SK-N-SH treated with all-trans-retinoic acid at 6 μM for 48 hours (cell line): ENCODE data around the gene LCNL1.

Experiments used
- ATAC-seq: fragments of 200-7000 bp; cut with Tn5 transposase; 3 replicates; pipeline ENCODE4 v1.9.1; 2020; ENCODE audit warnings: mild to moderate bottlenecking, moderate library complexity
- ARNTL ChIP-seq: fragments of 450-650 bp; formaldehyde crosslinking; IDR thresholded peaks from 2 replicates; pipeline ENCODE4 v1.5.0; 2020; ENCODE audit warnings: low read depth, mild to moderate bottlenecking, moderate library complexity, borderline replicate concordance
- BACH2 ChIP-seq: fragments of 250-450 bp; sonication (Bioruptor Pico); IDR thresholded peaks from 2 replicates; pipeline ENCODE4 v1.9.0; 2021; ENCODE audit warnings: mild to moderate bottlenecking, borderline replicate concordance
- CREB5 ChIP-seq: fragments of 250-450 bp; sonication (Bioruptor Pico); IDR thresholded peaks from 2 replicates; pipeline ENCODE4 v1.5.1; 2020; ENCODE audit warnings: low read depth, mild to moderate bottlenecking, moderate library complexity
- CSDC2 ChIP-seq: fragments of 250-450 bp; sonication (Bioruptor Pico); IDR thresholded peaks from 2 replicates; pipeline ENCODE4 v1.5.0; 2020; ENCODE audit warnings: mild to moderate bottlenecking, moderate library complexity
- ESRRG ChIP-seq: fragments of 250-450 bp; sonication (Bioruptor Pico); IDR thresholded peaks from 2 replicates; pipeline ENCODE4 v1.6.1; 2021; ENCODE audit warnings: mild to moderate bottlenecking
- GLIS3 ChIP-seq: fragments of 250-450 bp; sonication (Bioruptor Pico); IDR thresholded peaks from 2 replicates; pipeline ENCODE4 v1.5.0; 2020; ENCODE audit warnings: mild to moderate bottlenecking, moderate library complexity
- ISL1 ChIP-seq: fragments of 250-450 bp; sonication (Bioruptor Pico); IDR thresholded peaks from 2 replicates; pipeline ENCODE4 v2.1.2; 2022; ENCODE audit warnings: mild to moderate bottlenecking, moderate library complexity
- OSR1 ChIP-seq: fragments of 250-450 bp; sonication (Bioruptor Pico); IDR thresholded peaks from 2 replicates; pipeline ENCODE4 v1.8.0; 2022; ENCODE audit warnings: moderate library complexity, mild to moderate bottlenecking, inconsistent platforms
- PATZ1 ChIP-seq: fragments of 250-450 bp; sonication (Bioruptor Pico); IDR thresholded peaks from 2 replicates; pipeline ENCODE4 v1.8.0; 2020; ENCODE audit warnings: mild to moderate bottlenecking, moderate library complexity, borderline replicate concordance
- PPARA ChIP-seq: fragments of 250-450 bp; sonication (Bioruptor Pico); IDR thresholded peaks from 2 replicates; pipeline ENCODE4 v1.5.0; 2020; ENCODE audit warnings: mild to moderate bottlenecking, borderline replicate concordance
- RARB ChIP-seq: fragments of 250-450 bp; sonication (Bioruptor Pico); IDR thresholded peaks from 2 replicates; pipeline ENCODE4 v1.8.0; 2021; ENCODE audit warnings: mild to moderate bottlenecking, moderate library complexity
- TCF4 ChIP-seq: fragments of 250-450 bp; sonication (Bioruptor Pico); IDR thresholded peaks from 2 replicates; pipeline ENCODE4 v1.8.0; 2021; ENCODE audit warnings: mild to moderate bottlenecking, moderate library complexity, borderline replicate concordance
- TOX ChIP-seq: fragments of 250-450 bp; sonication (Bioruptor Pico); IDR thresholded peaks from 2 replicates; pipeline ENCODE4 v1.8.0; 2021; ENCODE audit warnings: mild to moderate bottlenecking, moderate library complexity, borderline replicate concordance
- ZC3H10 ChIP-seq: fragments of 250-450 bp; sonication (Bioruptor Pico); IDR thresholded peaks from 2 replicates; pipeline ENCODE4 v1.5.1; 2021; ENCODE audit warnings: mild to moderate bottlenecking, moderate library complexity
- ZFP3 ChIP-seq: fragments of 250-450 bp; sonication (Bioruptor Pico); IDR thresholded peaks from 2 replicates; pipeline ENCODE4 v1.5.0; 2020; ENCODE audit warnings: mild to moderate bottlenecking, moderate library complexity
- ZNF565 ChIP-seq: fragments of 450-650 bp; formaldehyde crosslinking; conservative IDR thresholded peaks from 2 replicates; pipeline ENCODE4 v1.5.0; 2020; ENCODE audit warnings: low read depth, mild to moderate bottlenecking, moderate library complexity
- ZNF70 ChIP-seq: fragments of 450-650 bp; formaldehyde crosslinking; IDR thresholded peaks from 2 replicates; pipeline ENCODE4 v1.5.0; 2020; ENCODE audit warnings: mild to moderate bottlenecking, moderate library complexity
- ZNF8 ChIP-seq: fragments of 450-650 bp; formaldehyde crosslinking; IDR thresholded peaks from 2 replicates; pipeline ENCODE4 v1.5.0; 2020; ENCODE audit warnings: mild to moderate bottlenecking, moderate library complexity
- TF ChIP-seq, protein P1 (sequence below): fragments of 250-450 bp; sonication (Bioruptor Pico); IDR thresholded peaks from 2 replicates; pipeline ENCODE4 v1.5.0; 2020; ENCODE audit warnings: mild to moderate bottlenecking, moderate library complexity
- TF ChIP-seq, protein P2 (sequence below): fragments of 250-450 bp; sonication (Bioruptor Pico); IDR thresholded peaks from 2 replicates; pipeline ENCODE4 v1.8.0; 2021; ENCODE audit warnings: low read depth, mild to moderate bottlenecking, moderate library complexity, borderline replicate concordance

The LCNL1 gene

GRCh38 chr9:136960938-136961275 lies 21.9 kb upstream of the LCNL1 start:
- ATAC-seq: no peak
- TF ChIP-seq GLIS3 (no peak), ZC3H10 (CRISPR knock-in tag) (no peak), ZFP3 (CRISPR knock-in tag) (no peak), OSR1 (no peak), RARB (CRISPR knock-in tag) (no peak), PPARA (CRISPR knock-in tag) (no peak), PATZ1 (no peak)

DNA sequence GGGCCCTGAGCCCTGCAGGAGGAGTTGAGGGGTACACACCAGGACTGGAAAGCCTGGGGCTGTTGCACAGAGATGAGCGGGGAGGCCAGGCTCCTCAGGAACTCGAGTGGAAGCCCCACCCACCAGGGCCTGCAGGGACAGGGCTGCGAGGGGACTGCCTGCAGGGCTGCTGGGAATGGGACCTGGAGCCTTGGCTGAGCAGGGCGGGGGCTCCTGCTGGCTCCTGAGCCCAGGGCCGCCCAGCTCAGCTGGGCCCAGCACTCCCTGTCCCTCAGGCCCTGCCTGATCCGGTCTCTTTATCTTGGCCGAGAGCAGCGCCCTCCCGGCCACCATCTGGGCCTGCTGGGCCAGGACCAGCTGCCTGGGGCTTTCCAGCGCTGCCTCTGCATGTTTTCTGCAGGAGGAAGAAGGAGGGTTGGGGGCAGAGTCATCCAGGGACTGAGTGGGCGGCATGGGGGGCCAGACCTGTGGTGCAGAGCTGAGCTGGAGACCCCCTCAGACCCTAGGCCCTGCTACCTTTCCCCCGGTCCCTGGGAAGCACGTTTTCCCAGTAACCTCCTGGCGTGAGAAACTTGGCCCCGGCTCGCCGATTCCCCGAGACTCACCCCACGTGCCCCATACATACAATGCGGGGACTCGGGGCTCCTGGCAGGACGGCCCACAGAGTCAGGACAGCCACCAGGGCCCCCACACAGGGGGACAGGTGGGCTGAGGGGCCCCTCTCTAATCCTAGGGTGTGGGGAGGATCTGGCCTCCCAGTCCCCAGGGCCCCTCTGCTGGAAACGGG lies 21.3 kb upstream of the LCNL1 start:
- no peak for ATAC-seq
- no peak for TF ChIP-seq ZNF70 (CRISPR knock-in tag)
- TF ChIP-seq GLIS3: no peak
- no peak for TF ChIP-seq PATZ1
- no peak for TF ChIP-seq ARNTL (CRISPR knock-in tag)
- no peak for TF ChIP-seq ZFP3 (CRISPR knock-in tag)
- TF ChIP-seq OSR1: no peak
- TF ChIP-seq, protein P1, sequence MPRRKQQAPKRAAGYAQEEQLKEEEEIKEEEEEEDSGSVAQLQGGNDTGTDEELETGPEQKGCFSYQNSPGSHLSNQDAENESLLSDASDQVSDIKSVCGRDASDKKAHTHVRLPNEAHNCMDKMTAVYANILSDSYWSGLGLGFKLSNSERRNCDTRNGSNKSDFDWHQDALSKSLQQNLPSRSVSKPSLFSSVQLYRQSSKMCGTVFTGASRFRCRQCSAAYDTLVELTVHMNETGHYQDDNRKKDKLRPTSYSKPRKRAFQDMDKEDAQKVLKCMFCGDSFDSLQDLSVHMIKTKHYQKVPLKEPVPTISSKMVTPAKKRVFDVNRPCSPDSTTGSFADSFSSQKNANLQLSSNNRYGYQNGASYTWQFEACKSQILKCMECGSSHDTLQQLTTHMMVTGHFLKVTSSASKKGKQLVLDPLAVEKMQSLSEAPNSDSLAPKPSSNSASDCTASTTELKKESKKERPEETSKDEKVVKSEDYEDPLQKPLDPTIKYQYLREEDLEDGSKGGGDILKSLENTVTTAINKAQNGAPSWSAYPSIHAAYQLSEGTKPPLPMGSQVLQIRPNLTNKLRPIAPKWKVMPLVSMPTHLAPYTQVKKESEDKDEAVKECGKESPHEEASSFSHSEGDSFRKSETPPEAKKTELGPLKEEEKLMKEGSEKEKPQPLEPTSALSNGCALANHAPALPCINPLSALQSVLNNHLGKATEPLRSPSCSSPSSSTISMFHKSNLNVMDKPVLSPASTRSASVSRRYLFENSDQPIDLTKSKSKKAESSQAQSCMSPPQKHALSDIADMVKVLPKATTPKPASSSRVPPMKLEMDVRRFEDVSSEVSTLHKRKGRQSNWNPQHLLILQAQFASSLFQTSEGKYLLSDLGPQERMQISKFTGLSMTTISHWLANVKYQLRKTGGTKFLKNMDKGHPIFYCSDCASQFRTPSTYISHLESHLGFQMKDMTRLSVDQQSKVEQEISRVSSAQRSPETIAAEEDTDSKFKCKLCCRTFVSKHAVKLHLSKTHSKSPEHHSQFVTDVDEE (CRISPR knock-in tag): no peak
- no peak for TF ChIP-seq TCF4 (CRISPR knock-in tag)
- TF ChIP-seq ZNF565 (CRISPR knock-in tag): no peak
- TF ChIP-seq TOX (CRISPR knock-in tag): no peak
- TF ChIP-seq RARB (CRISPR knock-in tag): no peak
- no peak for TF ChIP-seq ZC3H10 (CRISPR knock-in tag)
- no peak for TF ChIP-seq CREB5 (CRISPR knock-in tag)
- TF ChIP-seq PPARA (CRISPR knock-in tag): no peak
- no peak for TF ChIP-seq ZNF8 (CRISPR knock-in tag)
- no peak for TF ChIP-seq CSDC2 (CRISPR knock-in tag)
- TF ChIP-seq ESRRG (CRISPR knock-in tag): no peak
- TF ChIP-seq, protein P2, sequence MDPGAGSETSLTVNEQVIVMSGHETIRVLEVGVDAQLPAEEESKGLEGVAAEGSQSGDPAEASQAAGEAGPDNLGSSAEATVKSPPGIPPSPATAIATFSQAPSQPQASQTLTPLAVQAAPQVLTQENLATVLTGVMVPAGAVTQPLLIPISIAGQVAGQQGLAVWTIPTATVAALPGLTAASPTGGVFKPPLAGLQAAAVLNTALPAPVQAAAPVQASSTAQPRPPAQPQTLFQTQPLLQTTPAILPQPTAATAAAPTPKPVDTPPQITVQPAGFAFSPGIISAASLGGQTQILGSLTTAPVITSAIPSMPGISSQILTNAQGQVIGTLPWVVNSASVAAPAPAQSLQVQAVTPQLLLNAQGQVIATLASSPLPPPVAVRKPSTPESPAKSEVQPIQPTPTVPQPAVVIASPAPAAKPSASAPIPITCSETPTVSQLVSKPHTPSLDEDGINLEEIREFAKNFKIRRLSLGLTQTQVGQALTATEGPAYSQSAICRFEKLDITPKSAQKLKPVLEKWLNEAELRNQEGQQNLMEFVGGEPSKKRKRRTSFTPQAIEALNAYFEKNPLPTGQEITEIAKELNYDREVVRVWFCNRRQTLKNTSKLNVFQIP (CRISPR knock-in tag): no peak
- TF ChIP-seq ISL1 (CRISPR knock-in tag): no peak

DNA sequence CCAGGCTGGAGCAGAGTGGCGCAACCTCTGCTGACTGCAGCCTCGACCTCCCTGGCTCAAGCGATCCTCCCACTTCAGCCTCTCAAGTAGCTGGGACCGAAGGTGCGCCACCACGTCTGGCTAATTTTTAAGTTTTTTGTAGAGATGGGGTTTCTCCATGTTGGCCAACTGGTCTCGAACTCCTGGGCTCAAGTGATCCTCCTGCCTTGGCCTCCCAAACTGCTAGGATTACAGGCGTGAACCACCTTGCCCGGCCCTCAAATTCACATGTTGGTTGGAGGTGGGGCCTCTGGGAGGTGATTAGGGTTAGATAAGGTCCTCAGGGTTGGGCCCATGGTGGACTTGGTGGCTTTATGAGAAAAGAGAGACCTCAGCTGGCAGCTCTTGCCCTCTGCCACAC lies 20.6 kb upstream of the LCNL1 start:
- no peak for TF ChIP-seq ZNF565 (CRISPR knock-in tag)
- no peak for TF ChIP-seq ISL1 (CRISPR knock-in tag)
- no peak for TF ChIP-seq CREB5 (CRISPR knock-in tag)
- no peak for TF ChIP-seq PPARA (CRISPR knock-in tag)
- TF ChIP-seq ZC3H10 (CRISPR knock-in tag): no peak
- TF ChIP-seq PATZ1: no peak
- no peak for TF ChIP-seq CSDC2 (CRISPR knock-in tag)
- no peak for TF ChIP-seq GLIS3
- TF ChIP-seq BACH2 (CRISPR knock-in tag): no peak
- no peak for TF ChIP-seq OSR1
- no peak for TF ChIP-seq RARB (CRISPR knock-in tag)
- ATAC-seq: no peak
